Loucy (cell line): ENCODE data around the gene PKNOX2.

Experiments
- EZH2phosphoT487 ChIP-seq: fragments of 200-600 bp; IDR thresholded peaks from 2 replicates; pipeline ENCODE4 v1.6.1; 2018; ENCODE audit warnings: antibody characterized with exemption, mild to moderate bottlenecking, moderate library complexity, borderline replicate concordance
- TF ChIP-seq, protein P1 (sequence below): fragments of 200-600 bp; sonication (generic); conservative IDR thresholded peaks from 2 replicates; pipeline ENCODE4 v1.5.1; 2014; ENCODE audit warnings: mild to moderate bottlenecking, antibody characterized with exemption, low read length

DNA sequence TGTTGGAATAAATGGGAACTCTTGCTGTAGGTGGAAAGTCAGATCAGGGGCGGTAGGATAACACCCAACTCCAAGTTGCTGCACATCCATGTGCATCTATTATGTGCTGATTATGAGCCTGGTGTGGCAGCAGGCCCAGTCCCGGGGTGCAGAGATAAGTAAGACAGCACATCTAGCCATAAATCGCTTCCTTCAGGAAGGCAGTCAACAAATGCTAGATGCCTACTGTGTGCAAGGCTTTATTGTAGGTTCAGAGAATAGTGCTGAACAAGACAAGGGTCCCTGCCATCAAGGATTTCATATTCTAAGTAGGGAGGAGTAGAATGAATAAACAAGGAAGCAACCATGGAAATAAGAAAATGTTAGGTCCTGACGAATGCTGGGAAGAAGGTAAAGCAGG is 110.2 kb downstream of the PKNOX2 start:
- TF ChIP-seq, protein P1, sequence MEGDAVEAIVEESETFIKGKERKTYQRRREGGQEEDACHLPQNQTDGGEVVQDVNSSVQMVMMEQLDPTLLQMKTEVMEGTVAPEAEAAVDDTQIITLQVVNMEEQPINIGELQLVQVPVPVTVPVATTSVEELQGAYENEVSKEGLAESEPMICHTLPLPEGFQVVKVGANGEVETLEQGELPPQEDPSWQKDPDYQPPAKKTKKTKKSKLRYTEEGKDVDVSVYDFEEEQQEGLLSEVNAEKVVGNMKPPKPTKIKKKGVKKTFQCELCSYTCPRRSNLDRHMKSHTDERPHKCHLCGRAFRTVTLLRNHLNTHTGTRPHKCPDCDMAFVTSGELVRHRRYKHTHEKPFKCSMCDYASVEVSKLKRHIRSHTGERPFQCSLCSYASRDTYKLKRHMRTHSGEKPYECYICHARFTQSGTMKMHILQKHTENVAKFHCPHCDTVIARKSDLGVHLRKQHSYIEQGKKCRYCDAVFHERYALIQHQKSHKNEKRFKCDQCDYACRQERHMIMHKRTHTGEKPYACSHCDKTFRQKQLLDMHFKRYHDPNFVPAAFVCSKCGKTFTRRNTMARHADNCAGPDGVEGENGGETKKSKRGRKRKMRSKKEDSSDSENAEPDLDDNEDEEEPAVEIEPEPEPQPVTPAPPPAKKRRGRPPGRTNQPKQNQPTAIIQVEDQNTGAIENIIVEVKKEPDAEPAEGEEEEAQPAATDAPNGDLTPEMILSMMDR, result no peak
- TF ChIP-seq EZH2phosphoT487, result no peak
